Neuronal stem cell (in vitro differentiated cells): Measurements from ENCODE around the gene SMIM23.

Experiments
- DNase-seq: peaks from one replicate; pipeline ENCODE4 v3.0.0-alpha.2; 2013; ENCODE audit warnings: low spot score
- H2AFZ ChIP-seq: one replicate; pipeline ENCODE4 v1.6.1; 2013; ENCODE audit warnings: mild to moderate bottlenecking, low read length, inconsistent platforms
- H2AK5ac ChIP-seq: 2 replicates; pipeline ENCODE4 v1.6.1; 2013; ENCODE audit warnings: low read depth, mild to moderate bottlenecking, inconsistent platforms, low read length, moderate library complexity, mixed read lengths
- H2BK120ac ChIP-seq: 2 replicates; pipeline ENCODE4 v1.6.1; 2013; ENCODE audit warnings: low read depth, mild to moderate bottlenecking, inconsistent platforms, low read length, moderate library complexity, mixed read lengths
- H2BK12ac ChIP-seq: one replicate; pipeline ENCODE4 v1.6.1; 2013; ENCODE audit warnings: low read length, inconsistent platforms
- H2BK15ac ChIP-seq: 2 replicates; pipeline ENCODE4 v1.6.1; 2013; ENCODE audit warnings: mild to moderate bottlenecking, low read length, inconsistent platforms, mixed read lengths
- H2BK5ac ChIP-seq: one replicate; pipeline ENCODE4 v1.6.1; 2013; ENCODE audit warnings: inconsistent platforms, mild to moderate bottlenecking, low read length, moderate library complexity
- H3K14ac ChIP-seq: one replicate; pipeline ENCODE4 v1.6.1; 2013; ENCODE audit warnings: low read length, inconsistent platforms
- H3K18ac ChIP-seq: 2 replicates; pipeline ENCODE4 v1.6.1; 2013; ENCODE audit warnings: low read length, inconsistent platforms
- H3K23ac ChIP-seq: 2 replicates; pipeline ENCODE4 v1.6.1; 2013; ENCODE audit warnings: low read depth, mild to moderate bottlenecking, mixed read lengths, low read length, inconsistent platforms; ENCODE audit not compliant: poor library complexity
- H3K27ac ChIP-seq: replicated peaks from 3 replicates; pipeline ENCODE4 v1.5.1; 2013; ENCODE audit warnings: low read length, inconsistent platforms
- H3K27me3 ChIP-seq, 3 experiments: 2 replicates each; pipeline ENCODE4 v1.6.1; 2013; ENCODE audit warnings: low read length in 3 of 3, mild to moderate bottlenecking in 2 of 3, inconsistent platforms in 1 of 3, low read depth in 1 of 3, mixed read lengths in 1 of 3, moderate library complexity in 1 of 3; ENCODE audit not compliant: control insufficient read depth in 3 of 3, insufficient read depth in 3 of 3
- H3K36me3 ChIP-seq, 2 donors: replicated peaks in 1 of 2; 2 replicates each; pipeline ENCODE4 v1.6.1; 2013; ENCODE audit warnings: low read length in 2 of 2; ENCODE audit not compliant: control insufficient read depth in 2 of 2, insufficient read depth in 2 of 2
- H3K4ac ChIP-seq: 2 replicates; pipeline ENCODE4 v1.6.1; 2013; ENCODE audit warnings: inconsistent platforms, mild to moderate bottlenecking, low read length, moderate library complexity
- H3K4me1 ChIP-seq, 2 donors: 1 replicate in 1 of 2; 2 replicates in 1 of 2; pipeline ENCODE4 v1.6.1; 2013; ENCODE audit warnings: low read length in 2 of 2, low read depth in 1 of 2; ENCODE audit not compliant: control insufficient read depth in 2 of 2, insufficient read depth in 1 of 2
- H3K4me2 ChIP-seq: one replicate; pipeline ENCODE4 v1.6.1; 2013; ENCODE audit warnings: mild to moderate bottlenecking, low read length, inconsistent platforms; ENCODE audit not compliant: insufficient read depth, poor library complexity, severe bottlenecking
- H3K4me3 ChIP-seq, 2 donors: 2 replicates each; pipeline ENCODE4 v1.5.1; 2013; ENCODE audit warnings: low read length in 2 of 2, mild to moderate bottlenecking in 2 of 2, inconsistent platforms in 1 of 2, moderate library complexity in 1 of 2
- H3K79me1 ChIP-seq: one replicate; pipeline ENCODE4 v1.6.1; 2013; ENCODE audit warnings: low read depth, mild to moderate bottlenecking, inconsistent platforms, low read length, moderate library complexity
- H3K9ac ChIP-seq: one replicate; pipeline ENCODE4 v1.6.1; 2013; ENCODE audit warnings: mild to moderate bottlenecking, low read depth, low read length, inconsistent platforms; ENCODE audit not compliant: poor library complexity
- H3K9me3 ChIP-seq, 2 donors: replicated peaks in 1 of 2; 2 replicates each; pipeline versions ENCODE3 to v1.6.1; 2013; ENCODE audit warnings: low read length in 2 of 2, mild to moderate bottlenecking in 2 of 2, inconsistent platforms in 1 of 2, low read depth in 1 of 2, mixed read lengths in 1 of 2, moderate library complexity in 1 of 2; ENCODE audit not compliant: control insufficient read depth in 2 of 2, insufficient read depth in 1 of 2
- H4K8ac ChIP-seq: one replicate; pipeline ENCODE4 v1.6.1; 2013; ENCODE audit warnings: low read depth, mild to moderate bottlenecking, inconsistent platforms, low read length, moderate library complexity
- H4K91ac ChIP-seq: one replicate; pipeline ENCODE4 v1.6.1; 2013; ENCODE audit warnings: low read length, low read depth, mild to moderate bottlenecking, inconsistent platforms; ENCODE audit not compliant: poor library complexity
- WGBS, 2 donors: extraction: QIAGEN DNeasy Blood & Tissue Kit; methylation state at CpG; one replicate each; pipeline ENCODE4 v1.1.7; 2013; ENCODE audit warnings: missing lambda C conversion rate in 2 of 2, mixed read lengths in 1 of 2; ENCODE audit not compliant: insufficient read length in 2 of 2, insufficient replicate concordance in 1 of 2; ENCODE audit errors: extremely low coverage in 2 of 2; 5-methylcytosine and 5-hydroxymethylcytosine counted together

SMIM23 gene

GRCh38 chr5:171796436-171796835 is 10.8 kb downstream of the SMIM23 start:
- H2BK5ac ChIP-seq: no peak overlapping the region
- no peak overlapping the region for H3K27ac ChIP-seq
- H3K79me1 ChIP-seq: no peaks in the 10 kb centered on the region
- no peaks in the 10 kb centered on the region for H3K9me3 ChIP-seq
- no CpG with 5 or more reads among the region's 8 CpGs for WGBS, 2 donors
- H3K18ac ChIP-seq: no peak overlapping the region
- H3K4me2 ChIP-seq: no peak overlapping the region
- H2BK15ac ChIP-seq: no peak overlapping the region
- no peak overlapping the region for H2BK12ac ChIP-seq
- no peaks in the 10 kb centered on the region for H3K4me1 ChIP-seq
- no peak overlapping the region for H3K4me3 ChIP-seq
- DNase-seq: no peak
- H3K4ac ChIP-seq: no peak overlapping the region
- H3K27me3 ChIP-seq: no peaks in the 10 kb centered on the region
- H3K14ac ChIP-seq: no peak overlapping the region
- H2BK120ac ChIP-seq: no peak overlapping the region
- no peak overlapping the region for H4K91ac ChIP-seq
- H2AK5ac ChIP-seq: no peak overlapping the region
- H4K8ac ChIP-seq: no peak overlapping the region
- no peak overlapping the region for H2AFZ ChIP-seq
- H3K23ac ChIP-seq: no peak overlapping the region
- no peaks in the 10 kb centered on the region for H3K36me3 ChIP-seq
- no peak overlapping the region for H3K9ac ChIP-seq

GRCh38 chr5:171797543-171797942 is 11.9 kb downstream of the SMIM23 start:
- Histone ChIP-seq H3K4me3 (no peak overlapping the region), H2BK5ac (no peak overlapping the region), H3K14ac (no peak overlapping the region), H3K36me3 (no peaks in the 10 kb centered on the region), H4K8ac (no peak overlapping the region), H3K79me1 (no peaks in the 10 kb centered on the region), H2AK5ac (no peak overlapping the region), H3K4me2 (no peak overlapping the region), H3K27ac (no peak overlapping the region), H3K18ac (no peak overlapping the region), H2BK120ac (no peak overlapping the region), H3K4ac (no peak overlapping the region), H3K27me3 (no peaks in the 10 kb centered on the region), H3K23ac (no peak overlapping the region), H2BK12ac (no peak overlapping the region), H3K9ac (no peak overlapping the region), H3K9me3 (no peaks in the 10 kb centered on the region), H3K4me1 (no peaks in the 10 kb centered on the region), H2BK15ac (no peak overlapping the region), H4K91ac (no peak overlapping the region), H2AFZ (no peak overlapping the region)
- DNase-seq: no peak
- WGBS, 2 donors: no CpG with 5 or more reads among the region's 5 CpGs

GRCh38 chr5:171798418-171798817 is 12.8 kb downstream of the SMIM23 start:
- Histone ChIP-seq H3K18ac (no peak overlapping the region), H3K23ac (no peak overlapping the region), H3K4me3 (no peak overlapping the region), H2AK5ac (no peak overlapping the region), H4K91ac (no peak overlapping the region), H3K14ac (no peak overlapping the region), H3K27me3 (no peaks in the 10 kb centered on the region), H3K27ac (no peak overlapping the region), H3K79me1 (no peaks in the 10 kb centered on the region), H4K8ac (no peak overlapping the region), H3K36me3 (no peaks in the 10 kb centered on the region), H3K4me2 (no peak overlapping the region), H3K4ac (no peak overlapping the region), H3K9ac (no peak overlapping the region), H3K9me3 (no peaks in the 10 kb centered on the region), H2AFZ (no peak overlapping the region), H2BK12ac (no peak overlapping the region), H3K4me1 (no peaks in the 10 kb centered on the region), H2BK15ac (no peak overlapping the region), H2BK5ac (no peak overlapping the region), H2BK120ac (no peak overlapping the region)
- DNase-seq: no peak
- no CpG with 5 or more reads among the region's 8 CpGs for WGBS, 2 donors

- H3K9ac ChIP-seq: no peak overlapping the region
- H2BK5ac ChIP-seq: no peak overlapping the region
- no peak overlapping the region for H3K23ac ChIP-seq
- H3K4me3 ChIP-seq: no peak overlapping the region
- H3K9me3 ChIP-seq: no peaks in the 10 kb centered on the region
- H3K79me1 ChIP-seq: no peaks in the 10 kb centered on the region
- H4K8ac ChIP-seq: no peak overlapping the region
- H3K36me3 ChIP-seq: no peaks in the 10 kb centered on the region
- no peak overlapping the region for H2AFZ ChIP-seq
- WGBS, 2 donors: no CpG with 5 or more reads among the region's 1 CpG
- no peak for DNase-seq
- no peaks in the 10 kb centered on the region for H3K4me1 ChIP-seq
- no peak overlapping the region for H3K4ac ChIP-seq
- H2BK15ac ChIP-seq: no peak overlapping the region
- no peak overlapping the region for H3K18ac ChIP-seq
- H2BK12ac ChIP-seq: no peak overlapping the region
- H3K27ac ChIP-seq: no peak overlapping the region
- no peak overlapping the region for H2AK5ac ChIP-seq
- no peak overlapping the region for H3K14ac ChIP-seq
- H2BK120ac ChIP-seq: no peak overlapping the region
- H3K4me2 ChIP-seq: no peak overlapping the region
- H4K91ac ChIP-seq: no peak overlapping the region
- H3K27me3 ChIP-seq: peaks cover 0 to 8% (median 0%) of the 10 kb centered on the region in 3 experiments
Observed at GRCh38 chr5:171801839-171802238, 16.2 kb downstream of the SMIM23 start.
